ENCODE measurements around the gene MAPRE3. TPM values are rescaled to one million over a fixed set of nuclear protein-coding genes. Genes with fewer than 3 reads are reported as not detected.
A peak's percentile ranks its signal among the peaks of the same experiment; 100 is the strongest.

MAPRE3 gene
- total RNA-seq, 1 donor from 2014 or later = 16.3 TPM

GRCh38 chr2:26925100-26925791 lies 45.2 kb upstream of the MAPRE3 start:
- Mint-ChIP-seq H3K36me3 (ENCODE audit: low read depth) (peaks cover 6% of the 10 kb centered on the region), H3K27me3 (ENCODE audit: low read depth) (no peaks in the 10 kb centered on the region), H3K4me3 (peak overlapping the region; percentile 28), H3K27ac (ENCODE audit: unreplicated experiment) (peak overlapping the region; percentile 89), H3K9me3 (no peaks in the 10 kb centered on the region), H3K4me1 (peaks cover 62% of the 10 kb centered on the region)
- TF ChIP-seq, protein P1, sequence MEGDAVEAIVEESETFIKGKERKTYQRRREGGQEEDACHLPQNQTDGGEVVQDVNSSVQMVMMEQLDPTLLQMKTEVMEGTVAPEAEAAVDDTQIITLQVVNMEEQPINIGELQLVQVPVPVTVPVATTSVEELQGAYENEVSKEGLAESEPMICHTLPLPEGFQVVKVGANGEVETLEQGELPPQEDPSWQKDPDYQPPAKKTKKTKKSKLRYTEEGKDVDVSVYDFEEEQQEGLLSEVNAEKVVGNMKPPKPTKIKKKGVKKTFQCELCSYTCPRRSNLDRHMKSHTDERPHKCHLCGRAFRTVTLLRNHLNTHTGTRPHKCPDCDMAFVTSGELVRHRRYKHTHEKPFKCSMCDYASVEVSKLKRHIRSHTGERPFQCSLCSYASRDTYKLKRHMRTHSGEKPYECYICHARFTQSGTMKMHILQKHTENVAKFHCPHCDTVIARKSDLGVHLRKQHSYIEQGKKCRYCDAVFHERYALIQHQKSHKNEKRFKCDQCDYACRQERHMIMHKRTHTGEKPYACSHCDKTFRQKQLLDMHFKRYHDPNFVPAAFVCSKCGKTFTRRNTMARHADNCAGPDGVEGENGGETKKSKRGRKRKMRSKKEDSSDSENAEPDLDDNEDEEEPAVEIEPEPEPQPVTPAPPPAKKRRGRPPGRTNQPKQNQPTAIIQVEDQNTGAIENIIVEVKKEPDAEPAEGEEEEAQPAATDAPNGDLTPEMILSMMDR (conservative IDR thresholded peaks at IDR 0.05) = no peak
- no peak for DNase-seq (ENCODE audit: low read depth, low spot score)

DNA sequence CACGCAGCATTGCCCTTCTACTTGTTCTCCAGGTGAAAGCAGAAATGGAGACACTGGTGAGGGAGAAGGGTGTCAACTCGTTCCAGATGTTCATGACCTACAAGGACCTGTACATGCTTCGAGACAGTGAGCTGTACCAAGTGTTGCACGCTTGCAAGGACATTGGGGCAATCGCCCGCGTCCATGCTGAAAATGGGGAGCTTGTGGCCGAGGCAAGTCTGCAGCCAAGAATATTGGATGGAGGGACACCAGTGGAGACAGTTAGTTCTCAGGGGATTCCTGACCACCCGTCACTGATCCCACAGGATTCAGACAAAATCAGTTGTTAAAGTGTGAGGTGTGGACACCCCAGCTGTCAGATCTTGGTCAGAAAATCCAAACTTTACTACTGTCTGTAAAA lies 43.2 kb upstream of the MAPRE3 start:
- H3K4me3 Mint-ChIP-seq = no peak overlapping the region
- no peak for DNase-seq (ENCODE audit: low read depth, low spot score)
- H3K36me3 Mint-ChIP-seq (ENCODE audit: low read depth) = peaks cover 7% of the 10 kb centered on the region
- no peak overlapping the region for H3K27ac Mint-ChIP-seq (ENCODE audit: unreplicated experiment)
- no peaks in the 10 kb centered on the region for H3K27me3 Mint-ChIP-seq (ENCODE audit: low read depth)
- H3K4me1 Mint-ChIP-seq = peaks cover 44% of the 10 kb centered on the region
- no peaks in the 10 kb centered on the region for H3K9me3 Mint-ChIP-seq
- TF ChIP-seq, protein P1 (conservative IDR thresholded peaks at IDR 0.05) = no peak

GRCh38 chr2:26932974-26933373 lies 37.5 kb upstream of the MAPRE3 start:
- no peak overlapping the region for H3K27ac Mint-ChIP-seq (ENCODE audit: unreplicated experiment)
- no peaks in the 10 kb centered on the region for H3K27me3 Mint-ChIP-seq (ENCODE audit: low read depth)
- peaks cover 8% of the 10 kb centered on the region for H3K36me3 Mint-ChIP-seq (ENCODE audit: low read depth)
- H3K4me1 Mint-ChIP-seq = peaks cover under 1% of the 10 kb centered on the region
- TF ChIP-seq, protein P1 (conservative IDR thresholded peaks at IDR 0.05) = no peak
- no peak overlapping the region for H3K4me3 Mint-ChIP-seq
- no peaks in the 10 kb centered on the region for H3K9me3 Mint-ChIP-seq
- DNase-seq (ENCODE audit: low read depth, low spot score) = no peak

DNA sequence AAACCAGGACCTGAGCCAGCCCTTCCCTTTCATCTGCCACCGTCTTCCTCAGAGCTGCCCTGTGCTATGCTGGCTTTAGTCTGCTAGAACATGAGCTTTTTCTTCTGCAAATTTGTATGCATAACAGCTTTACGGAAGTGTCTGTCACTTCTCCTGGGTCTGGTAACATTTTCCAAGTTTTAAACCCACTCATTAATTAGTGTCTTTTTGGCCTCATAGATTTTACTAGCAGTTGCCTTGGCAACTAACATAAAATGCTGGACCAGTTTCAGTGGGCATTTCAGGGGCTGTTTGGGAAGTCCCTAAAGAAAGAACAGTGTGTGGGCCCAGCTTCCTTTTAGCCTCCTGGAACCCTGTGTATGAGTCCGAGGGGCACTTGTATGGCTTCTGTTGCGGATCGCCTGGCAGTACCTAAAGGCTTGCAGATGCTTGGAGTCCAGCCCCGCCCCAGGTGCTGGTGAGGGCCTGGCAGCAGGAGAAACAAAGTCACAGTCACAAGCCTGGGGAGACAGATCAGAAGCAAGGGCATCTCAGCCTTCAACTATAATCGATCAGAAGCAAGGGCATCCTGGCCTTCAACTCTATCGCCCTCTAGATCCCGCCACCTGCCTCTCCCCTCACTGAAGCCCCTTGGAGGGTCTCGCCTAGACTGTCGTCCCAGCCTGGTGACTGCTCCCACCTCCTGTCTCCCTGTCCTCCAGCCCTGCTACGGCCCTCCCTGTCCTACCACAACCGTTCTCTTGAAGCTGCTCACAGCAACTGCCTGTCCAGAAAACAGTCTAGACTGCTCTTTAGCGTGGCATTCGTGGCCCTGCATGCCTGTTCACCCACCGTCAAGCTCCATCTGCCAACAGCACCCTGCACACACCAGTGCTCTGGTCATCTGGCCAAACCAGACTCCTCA lies 36.8 kb upstream of the MAPRE3 start:
- TF ChIP-seq, protein P1 (conservative IDR thresholded peaks at IDR 0.05) = no peak
- Mint-ChIP-seq H3K36me3 (ENCODE audit: low read depth) (peaks cover 8% of the 10 kb centered on the region), H3K4me1 (peaks cover 1% of the 10 kb centered on the region), H3K4me3 (no peak overlapping the region), H3K9me3 (no peaks in the 10 kb centered on the region), H3K27me3 (ENCODE audit: low read depth) (no peaks in the 10 kb centered on the region), H3K27ac (ENCODE audit: unreplicated experiment) (peak overlapping the region; percentile 69)
- no peak for DNase-seq (ENCODE audit: low read depth, low spot score)

GRCh38 chr2:26934335-26934724 lies 36.1 kb upstream of the MAPRE3 start:
- H3K9me3 Mint-ChIP-seq = no peaks in the 10 kb centered on the region
- H3K27ac Mint-ChIP-seq (ENCODE audit: unreplicated experiment) = no peak overlapping the region
- H3K4me3 Mint-ChIP-seq = no peak overlapping the region
- TF ChIP-seq, protein P1 (conservative IDR thresholded peaks at IDR 0.05) = no peak
- peaks cover 5% of the 10 kb centered on the region for H3K4me1 Mint-ChIP-seq
- DNase-seq (ENCODE audit: low read depth, low spot score) = no peak
- H3K27me3 Mint-ChIP-seq (ENCODE audit: low read depth) = no peaks in the 10 kb centered on the region
- peaks cover 5% of the 10 kb centered on the region for H3K36me3 Mint-ChIP-seq (ENCODE audit: low read depth)
